Right forelimb (tissue), 1 donor: ENCODE data around the gene CCHCR1.
A peak's percentile ranks its signal among the peaks of the same experiment; 100 is the strongest.

Source experiments
- DNase-seq: peaks from one replicate; pipeline ENCODE4 v3.0.0-alpha.2; 2018

CCHCR1 gene

DNA sequence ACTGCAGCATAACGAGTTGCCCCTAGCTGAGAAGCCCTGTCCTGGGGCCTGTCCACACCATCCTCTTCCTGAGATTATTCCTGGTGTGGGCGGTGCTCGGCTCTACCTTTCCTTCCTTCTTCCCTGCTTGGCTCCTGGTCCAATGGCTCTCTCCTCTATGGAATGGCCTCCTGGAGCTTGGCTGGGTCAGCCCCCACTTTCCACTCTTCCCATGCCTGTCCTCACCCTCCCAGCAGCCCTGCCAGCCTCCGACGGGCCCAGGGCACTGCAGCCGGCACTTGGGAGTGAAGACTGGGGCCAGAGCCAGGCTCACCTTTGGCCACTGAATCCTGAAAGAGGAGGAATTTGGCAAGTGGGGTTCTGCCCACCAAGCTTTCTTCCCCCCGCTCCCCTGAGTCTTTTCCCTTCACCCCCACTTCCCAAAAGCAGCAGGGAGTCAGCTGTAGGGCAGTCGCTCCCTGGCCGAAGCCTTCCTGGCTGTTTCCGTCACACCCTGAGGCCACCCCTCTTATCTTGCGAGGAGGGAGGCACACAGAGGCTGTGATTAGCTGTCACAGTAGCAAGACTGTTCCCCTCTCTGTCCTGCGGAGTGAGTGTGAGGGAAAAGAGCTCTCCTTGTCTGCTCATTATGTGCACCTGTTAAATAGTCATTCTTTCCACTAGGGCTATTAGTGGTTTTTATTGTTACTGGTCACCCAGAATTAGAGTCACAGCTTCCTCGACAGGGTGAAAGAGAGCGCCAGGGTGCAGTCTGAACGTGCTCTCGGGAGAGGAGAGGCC is 31.0 kb downstream of the CCHCR1 start:
- no peak for DNase-seq

DNA sequence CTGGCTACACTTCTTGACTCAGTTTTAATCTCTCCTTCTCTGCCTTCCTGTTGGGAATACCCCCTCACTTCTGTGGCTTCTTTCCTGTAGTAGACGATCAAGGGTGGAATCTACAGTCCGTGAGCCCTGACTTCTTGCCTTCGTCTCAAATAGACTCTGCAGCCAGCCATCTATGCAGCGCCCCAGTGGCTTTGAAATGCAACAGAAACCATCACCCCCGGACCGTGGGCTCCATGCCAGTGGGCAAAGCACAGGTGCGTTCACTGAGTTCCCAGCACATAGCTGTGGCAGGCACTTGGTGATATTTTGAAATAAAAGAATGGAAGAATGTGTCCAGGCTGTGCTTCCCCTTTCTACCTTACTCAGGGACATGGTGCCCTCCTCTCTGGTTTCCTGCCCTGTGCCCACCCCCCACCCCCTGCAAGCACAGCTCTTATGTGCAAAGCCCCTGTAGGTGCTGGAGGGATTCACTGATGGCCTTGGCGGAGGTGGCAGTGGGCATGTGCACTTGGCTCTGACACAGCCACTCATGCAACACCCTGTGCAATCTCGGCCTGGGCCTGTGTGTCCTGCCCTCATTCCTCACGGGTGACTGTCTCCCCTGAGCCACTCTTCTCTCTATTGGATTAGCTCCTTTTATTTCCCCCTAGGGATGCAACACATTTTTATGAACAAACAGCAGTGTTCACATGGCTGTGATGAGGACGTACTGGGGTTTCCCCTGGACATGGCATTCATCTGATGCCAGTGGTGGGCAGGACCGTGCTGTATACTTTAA is 31.8 kb downstream of the CCHCR1 start:
- no peak for DNase-seq

DNA sequence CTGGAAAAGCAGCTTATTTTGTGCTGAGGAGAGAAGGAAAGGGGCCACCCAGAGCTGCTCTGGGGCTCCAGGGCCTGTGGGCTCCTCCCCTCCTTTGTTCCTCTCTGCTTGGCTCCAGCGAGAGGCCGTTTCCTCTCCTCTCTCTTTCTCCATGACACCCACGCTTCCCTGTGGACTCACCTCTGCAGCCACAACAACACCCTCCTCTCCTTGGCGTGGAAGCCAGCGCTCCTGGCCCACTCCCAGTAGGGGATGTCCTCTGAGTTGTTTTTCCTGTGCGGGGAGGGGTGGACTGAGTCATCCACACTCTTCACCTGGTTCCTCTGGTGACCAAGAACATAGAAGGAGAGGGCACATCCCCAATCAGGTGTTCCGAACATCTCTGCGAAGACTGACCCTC is 32.4 kb downstream of the CCHCR1 start:
- peak; percentile 72 for DNase-seq

DNA sequence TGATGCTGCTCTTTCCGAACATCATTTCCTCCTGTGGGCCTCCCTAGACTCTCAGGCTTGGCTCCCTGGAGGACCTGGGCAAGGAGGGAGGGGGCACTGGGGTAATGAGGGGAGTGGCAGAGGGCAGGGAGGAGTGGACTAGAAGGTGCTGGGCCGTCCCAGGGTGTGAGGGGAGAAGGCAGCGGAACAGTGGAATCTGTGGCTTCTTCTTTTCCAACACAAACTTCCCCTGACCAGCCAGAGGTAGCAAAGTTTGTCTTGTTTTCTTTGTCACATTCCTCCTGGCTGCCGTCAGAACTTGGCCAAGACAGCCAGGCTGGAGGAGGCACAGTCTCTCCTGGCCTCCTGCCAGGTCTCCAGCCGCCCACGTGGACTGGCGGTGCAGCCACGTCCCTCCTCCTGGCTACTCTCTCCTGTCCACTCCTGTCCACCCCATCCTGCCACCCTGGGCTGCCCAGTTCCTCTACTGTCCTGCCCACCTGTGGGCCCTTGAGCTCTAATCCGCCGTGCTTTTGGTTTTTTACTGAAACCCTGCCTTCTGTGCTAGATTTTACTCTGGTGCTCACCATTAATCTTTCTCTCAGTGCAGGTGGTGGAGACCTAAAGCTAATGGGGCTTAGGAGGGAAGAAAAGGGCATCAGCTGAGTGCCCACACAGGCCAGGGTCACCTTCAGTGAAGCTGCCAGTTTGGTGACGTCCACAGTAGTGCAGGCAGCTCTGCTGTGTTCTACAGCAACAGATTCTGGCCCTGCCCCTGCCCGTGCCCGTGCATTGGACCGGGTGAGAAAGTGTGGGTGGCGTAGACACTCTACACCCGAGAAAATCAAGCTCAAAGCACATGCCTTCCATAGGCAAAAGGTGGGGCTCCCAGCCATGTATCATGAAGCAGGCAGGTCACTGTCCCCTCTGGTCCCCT is 34.6 kb downstream of the CCHCR1 start:
- DNase-seq: peak; percentile 84

DNA sequence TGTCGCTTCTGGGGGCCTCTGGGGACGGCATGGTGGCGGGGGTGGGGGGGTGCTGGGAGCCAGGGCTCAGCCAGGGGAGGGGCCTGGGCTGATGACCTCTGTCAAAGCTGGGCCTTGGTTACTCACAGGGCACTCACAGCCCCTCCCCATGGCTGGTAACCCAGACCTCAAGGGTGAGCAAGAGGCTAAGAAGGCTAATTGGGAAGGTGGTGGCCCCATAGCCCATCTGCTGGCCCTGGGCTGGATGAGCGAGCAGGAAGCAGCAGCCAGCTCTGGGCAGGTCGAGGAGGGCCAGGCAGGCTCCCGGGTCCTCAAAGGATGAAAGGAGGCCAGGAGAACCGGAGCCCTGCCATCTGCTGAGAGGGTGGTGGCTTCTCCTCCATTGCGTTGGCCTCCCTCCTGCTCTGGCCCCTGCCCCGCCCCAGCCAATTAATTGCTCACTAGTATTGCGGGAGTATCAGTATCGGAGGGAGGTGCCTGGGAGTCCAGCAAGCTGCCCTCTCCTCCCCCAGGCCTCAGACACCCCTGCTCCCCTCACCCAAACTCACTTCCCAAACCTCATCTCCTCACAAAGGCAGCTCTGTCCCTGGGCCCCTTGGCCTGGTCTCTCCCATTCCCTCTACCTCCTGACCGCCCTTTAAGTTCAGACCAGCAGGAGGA is 36.3 kb downstream of the CCHCR1 start:
- DNase-seq: no peak

DNA sequence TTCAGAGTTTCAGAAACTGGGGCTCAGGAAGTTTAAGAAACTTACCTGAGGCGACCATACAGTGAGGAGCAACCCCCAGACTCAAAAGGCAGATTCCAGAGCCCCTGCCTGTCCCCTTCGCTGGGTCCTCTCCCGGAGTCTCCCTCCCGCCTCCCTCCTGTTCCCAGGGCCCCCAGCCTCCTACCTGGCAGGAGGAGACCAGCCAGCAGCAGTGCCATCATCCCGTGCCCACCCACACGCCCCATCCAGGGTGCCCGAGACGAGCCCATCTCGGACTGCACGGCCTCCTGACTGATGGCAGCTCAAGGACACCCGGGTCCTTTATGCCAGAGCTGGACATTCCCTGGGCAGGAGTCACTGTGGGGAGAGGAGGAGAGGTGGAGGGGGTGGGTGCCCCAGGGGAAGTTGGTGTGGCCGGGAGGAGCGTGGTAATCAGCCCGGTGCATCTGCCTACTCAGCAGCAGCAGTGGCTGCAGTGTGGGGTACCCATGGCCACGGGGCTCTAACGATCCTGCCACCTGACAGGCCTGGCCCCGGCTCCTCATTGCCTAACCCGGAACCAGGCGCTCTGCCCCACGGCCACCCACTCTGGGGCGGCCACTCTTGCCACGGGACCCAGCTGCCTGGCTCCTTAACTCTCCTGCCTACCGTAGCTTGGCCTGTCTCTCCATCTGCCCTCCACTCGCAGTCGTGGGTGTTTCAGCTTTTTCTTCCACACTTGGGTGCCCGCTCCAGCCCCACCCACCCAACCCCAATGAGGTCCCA is 37.3 kb downstream of the CCHCR1 start, which contains the start of gene CDSN:
CDSN (minus strand) TSS at position 296 of the 765 bp plus-strand sequence; CDS start at position 269, 27 bp downstream.
- DNase-seq: no peak

DNA sequence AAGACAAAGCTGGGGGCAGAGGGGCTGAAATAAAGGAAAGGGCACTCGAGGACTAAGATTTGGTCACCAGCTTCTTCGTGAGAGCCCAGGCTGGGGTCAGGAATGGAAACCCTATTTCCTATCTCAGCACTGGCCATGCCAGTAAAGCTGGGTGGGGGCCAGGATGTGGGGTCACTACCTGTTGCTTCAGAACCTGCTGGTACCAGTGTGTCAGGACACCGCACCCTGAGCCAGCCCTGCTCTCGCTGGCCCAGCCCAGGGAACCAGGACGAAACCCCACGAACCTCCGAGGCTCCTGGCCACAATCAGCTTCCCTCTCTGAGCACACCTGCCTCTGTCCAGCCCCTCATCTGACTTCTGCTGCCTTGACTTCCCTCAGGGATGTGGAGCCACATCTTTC is 39.4 kb downstream of the CCHCR1 start:
- no peak for DNase-seq

DNA sequence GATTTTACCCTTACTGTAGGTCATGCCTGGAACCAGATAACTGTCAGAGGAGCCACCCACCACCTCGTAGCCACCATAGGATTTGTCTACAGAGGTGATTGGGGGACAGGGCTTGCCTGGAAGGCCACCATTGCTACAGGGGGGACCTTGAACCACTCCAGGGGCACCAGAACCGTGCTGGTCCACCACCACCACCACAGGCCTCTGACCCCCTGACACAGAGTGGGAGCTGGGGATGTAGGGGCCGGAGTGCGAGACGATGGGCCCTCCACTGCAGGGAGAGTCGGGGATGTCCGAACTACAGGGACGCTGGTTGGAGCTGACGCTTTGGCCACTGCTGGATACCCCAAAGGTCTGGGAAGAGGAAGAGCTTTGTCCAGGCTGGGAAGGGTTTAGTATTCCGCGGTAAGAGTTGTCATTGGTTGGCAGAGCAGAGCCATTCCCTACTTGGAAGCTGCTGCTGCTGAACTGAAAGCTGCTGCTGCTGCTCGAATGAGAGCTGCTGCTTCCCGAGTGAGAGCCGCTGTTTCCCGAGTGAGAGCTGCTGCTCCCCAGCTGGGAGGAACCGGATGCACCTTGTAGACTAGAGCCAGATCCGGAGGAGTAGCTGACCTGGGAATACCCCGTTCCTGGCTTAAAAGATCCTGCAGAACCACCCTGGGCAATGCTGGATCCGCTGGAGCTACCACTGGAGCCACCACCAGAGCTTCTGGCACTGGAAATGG is 40.8 kb downstream of the CCHCR1 start:
- no peak for DNase-seq

DNA sequence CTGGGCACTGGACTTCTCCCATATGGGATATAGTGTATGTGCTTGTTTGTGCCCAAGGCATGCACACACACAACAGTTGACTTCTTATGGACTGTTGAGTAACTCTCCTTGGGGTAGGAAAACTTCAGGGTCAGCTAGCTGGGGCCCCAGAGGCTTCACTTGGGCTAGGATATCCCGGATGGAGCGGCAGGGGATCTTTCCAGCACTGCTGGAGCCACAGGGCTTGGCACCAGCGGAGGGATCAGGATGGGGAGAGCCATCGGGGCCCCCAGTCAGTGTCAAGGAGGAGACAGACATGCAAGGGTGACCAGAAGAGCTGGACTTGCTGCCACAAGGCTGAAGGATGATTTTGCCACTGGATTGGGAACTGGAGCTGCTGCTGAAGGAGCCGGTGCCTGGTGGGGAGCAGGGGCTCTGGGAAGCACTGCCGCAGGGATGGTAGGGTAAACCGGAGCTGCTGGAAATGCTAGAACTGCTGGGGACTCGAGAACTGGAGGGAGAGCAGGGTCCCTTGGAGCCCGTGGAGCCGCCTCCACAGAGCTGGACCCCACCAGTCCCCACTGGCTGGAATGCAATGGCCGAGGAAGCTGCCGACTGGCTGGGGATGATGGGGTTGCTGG is 41.6 kb downstream of the CCHCR1 start:
- no peak for DNase-seq

DNA sequence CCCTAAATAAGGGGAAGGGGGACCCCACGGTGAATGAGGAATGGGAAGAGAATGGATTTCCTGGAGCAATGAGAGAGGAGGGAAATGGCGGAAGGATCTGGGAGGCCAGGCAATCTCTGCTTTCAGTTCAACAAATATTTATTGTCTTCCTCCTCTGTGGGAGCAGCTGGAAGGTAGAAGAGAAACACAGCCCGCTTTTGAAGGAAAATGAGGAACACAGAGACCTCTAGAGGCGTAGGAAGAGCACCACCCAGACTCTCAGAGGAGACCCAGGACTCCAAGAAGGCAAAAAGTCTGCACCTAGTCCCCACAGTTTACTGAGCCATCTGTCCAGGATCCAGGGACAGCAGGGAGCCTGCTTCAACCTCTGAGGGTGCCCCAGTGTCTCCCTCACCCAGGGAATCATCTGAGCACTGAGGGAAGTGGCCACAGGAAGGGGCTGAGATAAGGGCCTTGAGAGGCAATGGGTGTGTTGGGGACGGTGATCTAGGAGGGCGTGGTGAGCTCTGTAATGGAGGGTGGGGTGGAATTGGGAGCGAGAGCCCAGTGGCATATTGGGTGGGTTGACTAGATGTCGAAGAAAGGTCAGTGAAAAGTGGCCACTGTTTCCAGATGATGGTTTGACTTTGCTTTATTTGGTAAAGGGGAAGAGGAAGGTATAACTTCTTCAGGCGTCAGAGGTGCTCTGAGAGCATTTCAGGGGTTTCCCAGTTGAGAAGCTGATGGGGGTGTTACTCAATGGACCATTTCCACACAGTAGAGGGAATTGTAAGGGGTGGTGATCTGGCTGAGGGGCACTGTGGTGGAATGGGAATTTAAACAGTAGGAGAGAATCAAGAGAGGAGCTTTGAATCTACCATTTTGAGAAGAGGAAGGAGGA is 42.4 kb downstream of the CCHCR1 start:
- DNase-seq: no peak

DNA sequence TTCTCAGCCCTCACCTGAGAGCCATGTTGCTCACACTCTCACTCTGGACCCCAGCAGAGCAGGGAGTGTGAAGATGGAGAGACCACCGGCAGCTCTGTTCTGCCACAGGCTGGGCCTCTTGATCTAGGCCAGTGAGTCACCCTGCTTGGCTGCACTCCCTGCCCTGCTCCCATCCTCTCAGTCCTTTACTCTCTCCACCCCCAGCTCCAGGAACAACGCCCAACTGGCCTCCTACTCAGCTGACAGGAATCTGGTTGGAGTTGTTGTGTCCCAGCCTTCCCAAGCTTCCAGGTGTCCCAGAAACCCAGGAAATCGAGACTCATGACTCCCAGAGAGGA is 43.1 kb downstream of the CCHCR1 start, which contains the start of gene PSORS1C1:
PSORS1C1 (plus strand) TSS at position 260 of the 338 bp plus-strand sequence. CDS start 14,833 bp downstream, outside the sequence.
- peak; percentile 66 for DNase-seq

DNA sequence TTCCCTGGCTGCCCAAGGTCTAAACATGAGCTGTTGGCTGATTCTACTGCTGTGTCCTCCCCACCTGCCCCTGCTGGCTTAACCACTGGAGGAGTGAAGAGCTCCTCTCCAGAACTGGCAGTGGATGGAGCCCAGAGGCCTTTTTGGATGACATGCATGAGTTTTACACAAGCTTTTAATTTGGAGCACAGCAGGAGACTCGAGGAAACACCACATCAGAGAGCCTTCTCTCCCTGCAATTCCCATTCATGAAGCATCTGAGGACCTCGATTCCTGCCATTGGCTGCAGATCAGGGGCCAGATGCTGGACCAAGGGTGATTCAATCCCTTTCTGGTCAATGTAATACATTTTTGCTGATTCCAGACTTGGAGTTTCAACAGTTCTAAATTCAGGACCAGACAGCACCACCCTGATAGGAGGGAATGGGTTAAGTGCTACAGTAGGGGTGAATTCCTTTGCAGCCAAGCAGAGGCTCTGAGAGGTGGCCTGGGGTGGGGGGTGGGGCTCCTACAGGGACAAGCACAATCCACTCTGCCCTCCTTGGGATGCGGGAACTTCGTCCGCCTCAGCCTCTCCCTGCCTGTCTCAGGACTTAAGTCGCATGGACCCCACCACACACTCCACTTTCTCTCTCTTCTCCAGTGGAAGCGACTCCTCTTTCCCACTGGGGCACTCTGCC is 43.6 kb downstream of the CCHCR1 start:
- DNase-seq: peak; percentile 66

DNA sequence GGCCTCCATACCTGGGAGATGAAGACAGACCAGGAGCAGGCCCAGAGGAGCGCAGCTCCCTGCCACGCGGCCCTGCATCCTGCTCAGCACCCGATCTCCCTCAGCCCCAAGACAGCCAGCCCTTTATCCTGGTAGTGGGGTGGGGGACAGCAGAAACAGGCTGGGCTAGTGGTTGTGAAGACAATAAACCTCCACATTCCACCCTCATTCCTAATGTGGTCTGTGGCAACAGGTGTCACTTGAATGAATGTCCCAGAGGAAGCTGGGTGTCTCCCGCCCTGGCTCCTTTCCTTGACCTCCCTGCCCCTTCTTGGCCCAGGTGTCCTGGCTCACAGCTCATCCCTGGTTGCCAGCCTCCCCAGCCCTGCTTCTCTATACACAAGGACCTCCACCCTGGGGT is 45.1 kb downstream of the CCHCR1 start, which contains the start of gene C6orf15:
C6orf15 (minus strand) TSS at position 98 of the 400 bp plus-strand sequence; CDS start at position 78, 20 bp downstream.
- DNase-seq: no peak

DNA sequence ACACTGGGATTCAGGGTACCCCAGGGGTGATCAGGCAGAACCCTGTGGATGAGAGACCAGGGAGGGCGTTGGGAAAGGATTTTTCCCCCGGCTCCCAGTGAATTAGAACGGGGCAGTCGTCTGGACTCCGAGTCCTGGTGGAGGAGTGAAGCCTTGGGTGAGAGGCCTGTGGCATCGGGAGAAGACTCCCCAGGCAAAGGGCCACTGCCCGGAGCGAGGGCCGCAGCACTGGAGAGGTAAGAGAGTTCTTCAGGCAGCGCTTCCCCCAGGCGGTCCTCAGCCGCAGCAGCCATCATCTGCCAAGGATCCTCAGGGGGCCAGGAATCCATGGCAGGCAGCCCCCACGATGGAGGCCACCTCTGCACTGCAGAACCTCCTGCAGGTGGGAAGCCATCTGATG is 45.9 kb downstream of the CCHCR1 start:
- DNase-seq: no peak

DNA sequence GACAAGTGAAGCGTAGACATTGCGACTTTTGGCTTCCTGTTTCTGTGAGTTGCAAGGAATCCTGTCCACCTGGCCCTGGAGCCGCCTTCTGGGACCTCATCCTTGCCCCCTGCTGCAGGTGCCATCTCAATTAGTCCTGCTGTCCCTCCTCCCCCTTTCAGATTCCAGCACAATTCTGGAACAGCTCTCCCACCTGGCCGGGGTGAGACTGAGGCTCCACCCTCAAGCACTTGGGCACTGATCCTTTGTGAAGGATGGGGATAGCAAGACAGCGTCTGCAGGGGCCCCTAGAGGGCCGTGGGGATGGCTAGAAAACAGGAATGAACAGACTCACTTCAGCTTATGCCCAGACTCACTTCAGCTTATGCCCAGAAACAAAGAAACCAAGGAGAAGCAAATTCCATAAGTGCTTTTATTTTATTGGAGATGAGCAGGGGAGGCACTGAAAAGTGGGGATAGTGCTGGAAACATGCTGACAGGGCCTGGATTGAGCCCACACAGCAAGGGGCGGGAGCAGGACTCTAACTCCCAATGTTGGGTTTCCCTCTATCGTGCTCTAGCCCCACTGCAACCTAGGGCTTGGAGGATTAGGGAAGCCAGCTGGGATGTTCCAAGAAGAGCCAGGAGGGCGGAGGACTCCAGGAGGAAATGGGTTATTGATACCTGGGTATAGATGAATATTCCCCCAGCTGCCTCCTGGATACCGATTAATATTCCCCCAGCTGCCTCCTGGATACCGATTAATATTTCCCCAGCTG is 46.6 kb downstream of the CCHCR1 start:
- no peak for DNase-seq

DNA sequence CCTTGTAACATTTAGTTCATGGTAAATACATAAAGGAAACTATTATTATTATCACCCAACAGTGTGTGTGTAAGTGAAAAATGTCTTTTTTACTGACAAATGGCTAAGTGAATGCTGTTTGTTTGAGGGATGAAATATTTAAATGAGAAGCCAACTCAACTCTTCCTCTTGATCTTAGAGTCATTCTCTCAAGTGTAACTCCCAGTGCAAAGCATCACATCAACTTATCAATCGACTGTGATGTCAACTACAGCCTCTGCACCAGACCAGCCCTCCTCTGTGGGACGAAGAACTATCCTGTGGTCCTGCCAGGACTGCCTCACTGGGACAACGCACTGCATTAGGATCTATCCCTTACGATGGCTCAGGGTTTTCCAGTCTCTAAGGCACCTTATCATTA is 50.5 kb downstream of the CCHCR1 start:
- no peak for DNase-seq

DNA sequence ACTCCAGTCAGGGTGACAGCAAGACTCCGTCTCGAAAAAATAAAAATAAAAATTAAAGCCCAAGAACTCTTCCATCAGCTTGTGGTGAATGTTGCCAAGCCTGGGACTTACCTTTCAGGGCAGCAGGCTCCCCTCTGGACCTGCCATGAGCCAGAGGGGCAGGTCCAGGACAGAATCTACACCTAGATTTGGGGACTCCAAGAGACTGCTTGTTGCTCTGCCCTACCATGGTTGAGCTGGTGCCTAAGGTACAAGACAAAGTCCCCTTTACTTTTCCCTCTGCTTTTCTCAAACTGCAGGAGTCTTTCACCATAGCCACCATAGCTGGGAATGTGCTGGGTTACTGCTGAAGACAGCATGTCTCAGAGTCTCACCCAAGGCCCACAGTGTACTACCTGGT is 54.5 kb downstream of the CCHCR1 start:
- no peak for DNase-seq

DNA sequence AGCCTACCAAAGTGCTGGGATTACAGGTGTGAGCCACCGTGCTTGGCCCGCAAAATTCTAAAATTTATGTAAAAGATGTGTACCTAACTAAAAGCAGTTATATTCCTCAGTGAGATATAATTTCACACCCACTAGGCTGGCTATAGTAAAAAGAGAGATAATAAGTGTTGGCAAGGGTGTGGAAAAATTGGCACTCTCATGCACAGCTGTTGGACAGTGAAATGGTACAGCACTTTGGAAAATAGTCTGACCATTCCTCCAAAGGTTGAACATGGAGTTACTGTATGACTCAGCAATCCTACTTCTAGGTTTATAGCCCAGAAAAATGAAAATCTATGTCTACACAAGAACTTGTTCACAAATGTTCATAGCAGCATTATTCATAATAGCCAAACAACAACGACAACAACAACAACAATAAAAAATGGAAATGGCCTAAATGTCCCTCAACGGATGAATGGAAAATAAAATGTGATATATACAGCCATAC is 59.1 kb downstream of the CCHCR1 start:
- no peak for DNase-seq
